ENCODE measurements around the gene CIAO3. TPM values are rescaled to one million over a fixed set of nuclear protein-coding genes. Genes with fewer than 3 reads are reported as not detected.
A peak's percentile ranks its signal among the peaks of the same experiment; 100 is the strongest.

The CIAO3 gene
- total and polyA plus RNA-seq, 10 of the 15 experiments (the other 5 are each of a cell fraction or from before 2014, with no cell fraction given), result 1.4 to 37.5 (median 30.8) TPM

GRCh38 chr16:769184-769784 lies 28.5 kb upstream of the CIAO3 start:
- ATAC-seq (no peak), DNase-seq (ENCODE audit: low read depth, low spot score) (no peak), FAIRE-seq (no peak)
- ChIA-PET POLR2A (no interaction called here), SMC1A (ENCODE audit: uncharacterized antibody, unreplicated experiment) (no interaction called here), RAD21 (ENCODE audit: unreplicated experiment) (no interaction called here), CTCF (no interaction called here)
- H3K9me3 ChIP-seq (replicated peaks; ENCODE audit: control insufficient read depth, insufficient read depth, low read length), result no peaks in the 10 kb centered on the region
- no peak overlapping the region for H3K4me2 ChIP-seq (ENCODE audit: control insufficient read depth, insufficient read depth)
- no peaks in the 10 kb centered on the region for H3K4me1 ChIP-seq (ENCODE audit: control insufficient read depth, insufficient read depth, low read length)
- H3K4me3 ChIP-seq, result no peak overlapping the region
- in situ Hi-C loops (cut with MboI), result no loop called here
- WGBS (ENCODE audit: insufficient coverage, insufficient replicate concordance, low lambda C conversion rate, missing lambda C conversion rate), result 19% methylated on average over 12 of the region's 20 CpGs
- no peak for TF ChIP-seq CREB1 (IDR thresholded peaks at IDR 0.05; ENCODE audit: low read depth)
- TF ChIP-seq CBX3 (IDR thresholded peaks at IDR 0.05; ENCODE audit: borderline replicate concordance, low read depth), result no peak
- no peak for TF ChIP-seq KLF5 (IDR thresholded peaks at IDR 0.05; ENCODE audit: partially characterized antibody)
- H4K20me1 ChIP-seq (ENCODE audit: control insufficient read depth, insufficient read depth), result no peaks in the 10 kb centered on the region
- no peak overlapping the region for H2AFZ ChIP-seq (ENCODE audit: control insufficient read depth, low read depth, low read length)
- BruUV-seq (replicated peaks), result no TSS peak
- no peak overlapping the region for H3K9ac ChIP-seq (ENCODE audit: control insufficient read depth, insufficient read depth, low read length)
- no peak overlapping the region for H3K27ac ChIP-seq (ENCODE audit: control insufficient read depth, insufficient read depth)
- intact Hi-C loops (cut with micrococcal nuclease; ENCODE audit: unreplicated experiment), result no loop called here
- H3K27me3 ChIP-seq (replicated peaks in 1 of 2; ENCODE audit: control insufficient read depth in 2 of 2, insufficient read depth in 2 of 2, low read length in 1 of 2), result no peaks in the 10 kb centered on the region
- H3K79me2 ChIP-seq (ENCODE audit: control insufficient read depth, insufficient read depth, low read length), result no peaks in the 10 kb centered on the region
- H3K36me3 ChIP-seq (ENCODE audit: control insufficient read depth in 2 of 2, insufficient read depth in 2 of 2, low read length in 1 of 2), result no peaks in the 10 kb centered on the region

DNA sequence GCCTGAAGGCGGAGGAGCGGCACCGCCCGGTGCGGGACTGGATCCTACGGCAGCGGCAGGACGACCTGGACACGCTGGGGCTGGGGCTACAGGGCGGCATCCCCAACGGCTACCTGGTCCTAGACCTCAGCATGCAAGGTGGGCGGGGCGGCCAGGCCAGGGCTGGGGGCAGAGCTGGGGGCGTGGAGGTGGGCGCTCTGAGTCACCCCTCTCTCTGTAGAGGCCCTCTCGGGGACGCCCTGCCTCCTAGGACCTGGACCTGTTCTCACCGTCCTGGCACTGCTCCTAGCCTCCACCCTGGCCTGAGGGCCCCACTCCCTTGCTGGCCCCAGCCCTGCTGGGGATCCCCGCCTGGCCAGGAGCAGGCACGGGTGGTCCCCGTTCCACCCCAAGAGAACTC lies 27.6 kb upstream of the CIAO3 start:
- Histone ChIP-seq H3K27me3 (replicated peaks in 1 of 2; ENCODE audit: control insufficient read depth in 2 of 2, insufficient read depth in 2 of 2, low read length in 1 of 2) (no peaks in the 10 kb centered on the region), H3K36me3 (ENCODE audit: control insufficient read depth in 2 of 2, insufficient read depth in 2 of 2, low read length in 1 of 2) (no peaks in the 10 kb centered on the region), H3K4me2 (ENCODE audit: control insufficient read depth, insufficient read depth) (no peak overlapping the region), H3K9me3 (replicated peaks; ENCODE audit: control insufficient read depth, insufficient read depth, low read length) (no peaks in the 10 kb centered on the region), H3K4me3 (no peak overlapping the region), H3K27ac (ENCODE audit: control insufficient read depth, insufficient read depth) (no peak overlapping the region), H3K79me2 (ENCODE audit: control insufficient read depth, insufficient read depth, low read length) (no peaks in the 10 kb centered on the region), H3K9ac (ENCODE audit: control insufficient read depth, insufficient read depth, low read length) (no peak overlapping the region), H4K20me1 (ENCODE audit: control insufficient read depth, insufficient read depth) (no peaks in the 10 kb centered on the region), H3K4me1 (ENCODE audit: control insufficient read depth, insufficient read depth, low read length) (no peaks in the 10 kb centered on the region), H2AFZ (ENCODE audit: control insufficient read depth, low read depth, low read length) (no peak overlapping the region)
- DNase-seq (ENCODE audit: low read depth, low spot score) (no peak), FAIRE-seq (no peak), ATAC-seq (peak; percentile 47)
- ChIA-PET SMC1A (ENCODE audit: uncharacterized antibody, unreplicated experiment) (no interaction called here), POLR2A (no interaction called here), RAD21 (ENCODE audit: unreplicated experiment) (no interaction called here), CTCF (no interaction called here)
- intact Hi-C loops (cut with micrococcal nuclease; ENCODE audit: unreplicated experiment), result no loop called here
- in situ Hi-C loops (cut with MboI), result no loop called here
- no TSS peak for BruUV-seq (replicated peaks)
- 53% methylated on average over 20 of the region's 21 CpGs for WGBS (ENCODE audit: insufficient coverage, insufficient replicate concordance, low lambda C conversion rate, missing lambda C conversion rate)
- no peak for TF ChIP-seq TARDBP (IDR thresholded peaks at IDR 0.05; ENCODE audit: borderline replicate concordance)
- no peak for TF ChIP-seq MTA2 (IDR thresholded peaks at IDR 0.05; ENCODE audit: low read depth)
- no peak for TF ChIP-seq MXI1 (IDR thresholded peaks at IDR 0.05; ENCODE audit: low read depth, low read length)
- TF ChIP-seq, protein P1, sequence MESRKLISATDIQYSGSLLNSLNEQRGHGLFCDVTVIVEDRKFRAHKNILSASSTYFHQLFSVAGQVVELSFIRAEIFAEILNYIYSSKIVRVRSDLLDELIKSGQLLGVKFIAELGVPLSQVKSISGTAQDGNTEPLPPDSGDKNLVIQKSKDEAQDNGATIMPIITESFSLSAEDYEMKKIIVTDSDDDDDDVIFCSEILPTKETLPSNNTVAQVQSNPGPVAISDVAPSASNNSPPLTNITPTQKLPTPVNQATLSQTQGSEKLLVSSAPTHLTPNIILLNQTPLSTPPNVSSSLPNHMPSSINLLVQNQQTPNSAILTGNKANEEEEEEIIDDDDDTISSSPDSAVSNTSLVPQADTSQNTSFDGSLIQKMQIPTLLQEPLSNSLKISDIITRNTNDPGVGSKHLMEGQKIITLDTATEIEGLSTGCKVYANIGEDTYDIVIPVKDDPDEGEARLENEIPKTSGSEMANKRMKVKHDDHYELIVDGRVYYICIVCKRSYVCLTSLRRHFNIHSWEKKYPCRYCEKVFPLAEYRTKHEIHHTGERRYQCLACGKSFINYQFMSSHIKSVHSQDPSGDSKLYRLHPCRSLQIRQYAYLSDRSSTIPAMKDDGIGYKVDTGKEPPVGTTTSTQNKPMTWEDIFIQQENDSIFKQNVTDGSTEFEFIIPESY (IDR thresholded peaks at IDR 0.05), result no peak
- no peak for TF ChIP-seq PAX5 (IDR thresholded peaks at IDR 0.05; ENCODE audit: borderline replicate concordance, low read depth, low read length)
- TF ChIP-seq PKNOX1 (IDR thresholded peaks at IDR 0.05), result no peak
- TF ChIP-seq, protein P2, sequence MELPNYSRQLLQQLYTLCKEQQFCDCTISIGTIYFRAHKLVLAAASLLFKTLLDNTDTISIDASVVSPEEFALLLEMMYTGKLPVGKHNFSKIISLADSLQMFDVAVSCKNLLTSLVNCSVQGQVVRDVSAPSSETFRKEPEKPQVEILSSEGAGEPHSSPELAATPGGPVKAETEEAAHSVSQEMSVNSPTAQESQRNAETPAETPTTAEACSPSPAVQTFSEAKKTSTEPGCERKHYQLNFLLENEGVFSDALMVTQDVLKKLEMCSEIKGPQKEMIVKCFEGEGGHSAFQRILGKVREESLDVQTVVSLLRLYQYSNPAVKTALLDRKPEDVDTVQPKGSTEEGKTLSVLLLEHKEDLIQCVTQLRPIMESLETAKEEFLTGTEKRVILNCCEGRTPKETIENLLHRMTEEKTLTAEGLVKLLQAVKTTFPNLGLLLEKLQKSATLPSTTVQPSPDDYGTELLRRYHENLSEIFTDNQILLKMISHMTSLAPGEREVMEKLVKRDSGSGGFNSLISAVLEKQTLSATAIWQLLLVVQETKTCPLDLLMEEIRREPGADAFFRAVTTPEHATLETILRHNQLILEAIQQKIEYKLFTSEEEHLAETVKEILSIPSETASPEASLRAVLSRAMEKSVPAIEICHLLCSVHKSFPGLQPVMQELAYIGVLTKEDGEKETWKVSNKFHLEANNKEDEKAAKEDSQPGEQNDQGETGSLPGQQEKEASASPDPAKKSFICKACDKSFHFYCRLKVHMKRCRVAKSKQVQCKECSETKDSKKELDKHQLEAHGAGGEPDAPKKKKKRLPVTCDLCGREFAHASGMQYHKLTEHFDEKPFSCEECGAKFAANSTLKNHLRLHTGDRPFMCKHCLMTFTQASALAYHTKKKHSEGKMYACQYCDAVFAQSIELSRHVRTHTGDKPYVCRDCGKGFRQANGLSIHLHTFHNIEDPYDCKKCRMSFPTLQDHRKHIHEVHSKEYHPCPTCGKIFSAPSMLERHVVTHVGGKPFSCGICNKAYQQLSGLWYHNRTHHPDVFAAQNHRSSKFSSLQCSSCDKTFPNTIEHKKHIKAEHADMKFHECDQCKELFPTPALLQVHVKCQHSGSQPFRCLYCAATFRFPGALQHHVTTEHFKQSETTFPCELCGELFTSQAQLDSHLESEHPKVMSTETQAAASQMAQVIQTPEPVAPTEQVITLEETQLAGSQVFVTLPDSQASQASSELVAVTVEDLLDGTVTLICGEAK (IDR thresholded peaks at IDR 0.05; ENCODE audit: borderline replicate concordance), result no peak
- TF ChIP-seq WRNIP1 (IDR thresholded peaks at IDR 0.05; ENCODE audit: borderline replicate concordance, low read depth, low read length), result no peak
- TF ChIP-seq CBX5 (IDR thresholded peaks at IDR 0.05; ENCODE audit: low read depth), result no peak

Measured in GM12878 (cell line).